ENCODE measurements around the gene TCF3. TPM values are rescaled to one million over a fixed set of nuclear protein-coding genes. Genes with fewer than 3 reads are reported as not detected.

Gene TCF3
- total and polyA plus RNA-seq, 4 donors, result 18.8 to 94.7 (median 77.5) TPM

DNA sequence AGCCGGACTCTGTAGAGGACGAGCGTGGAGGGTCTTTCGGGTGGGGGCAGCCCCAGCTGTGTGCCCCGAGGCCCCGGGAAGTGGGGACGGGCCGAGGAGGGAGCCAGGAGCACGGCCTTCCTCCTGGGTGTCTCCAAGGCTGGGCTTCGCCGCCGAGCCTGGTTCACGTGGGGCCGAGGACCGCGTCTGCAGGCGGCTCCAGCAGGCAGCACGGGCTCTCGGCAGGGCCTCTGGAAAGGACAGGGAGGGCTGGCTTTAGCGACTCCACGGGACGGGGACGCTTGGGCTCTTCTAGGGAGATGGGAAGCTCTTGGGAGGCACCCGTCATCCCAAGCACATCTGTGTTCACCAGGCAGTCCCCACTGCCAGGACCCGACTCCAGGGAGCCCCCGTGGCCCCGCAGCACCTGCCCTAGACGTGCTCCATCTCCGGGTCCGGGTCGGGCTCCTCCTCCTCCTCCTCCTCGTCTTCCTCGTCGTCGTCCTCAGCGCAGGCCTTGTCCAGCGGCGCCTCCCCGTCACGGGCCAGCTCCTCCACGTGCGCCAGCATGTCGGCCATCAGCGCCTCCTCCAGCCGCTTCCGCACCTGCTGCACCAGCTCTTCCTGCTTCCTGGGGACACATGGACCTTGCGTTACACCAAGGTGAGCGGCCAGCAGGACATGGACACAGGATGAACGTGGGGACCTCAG is 74.3 kb downstream of the TCF3 start:
- peaks cover 91% of the 10 kb centered on the region for H3K36me3 ChIP-seq (ENCODE audit: control insufficient read depth, insufficient read depth, low read length)
- H3K27me3 ChIP-seq (ENCODE audit: control insufficient read depth, insufficient read depth, low read length), result no peaks in the 10 kb centered on the region
- no peak for DNase-seq (ENCODE audit: low read depth in 4 of 6, low spot score in 6 of 6)
- H3K27ac ChIP-seq (ENCODE audit: low read depth, low read length), result no peak overlapping the region
- no peaks in the 10 kb centered on the region for H3K4me1 ChIP-seq (ENCODE audit: control insufficient read depth, insufficient read depth, low read length)
- WGBS (ENCODE audit: insufficient coverage), result 88% methylated on average over 46 of the region's 49 CpGs
- H3K9me3 ChIP-seq (ENCODE audit: control insufficient read depth, insufficient read depth, low read length), result no peaks in the 10 kb centered on the region
- H3K4me3 ChIP-seq (ENCODE audit: low read depth, low read length), result no peak overlapping the region

DNA sequence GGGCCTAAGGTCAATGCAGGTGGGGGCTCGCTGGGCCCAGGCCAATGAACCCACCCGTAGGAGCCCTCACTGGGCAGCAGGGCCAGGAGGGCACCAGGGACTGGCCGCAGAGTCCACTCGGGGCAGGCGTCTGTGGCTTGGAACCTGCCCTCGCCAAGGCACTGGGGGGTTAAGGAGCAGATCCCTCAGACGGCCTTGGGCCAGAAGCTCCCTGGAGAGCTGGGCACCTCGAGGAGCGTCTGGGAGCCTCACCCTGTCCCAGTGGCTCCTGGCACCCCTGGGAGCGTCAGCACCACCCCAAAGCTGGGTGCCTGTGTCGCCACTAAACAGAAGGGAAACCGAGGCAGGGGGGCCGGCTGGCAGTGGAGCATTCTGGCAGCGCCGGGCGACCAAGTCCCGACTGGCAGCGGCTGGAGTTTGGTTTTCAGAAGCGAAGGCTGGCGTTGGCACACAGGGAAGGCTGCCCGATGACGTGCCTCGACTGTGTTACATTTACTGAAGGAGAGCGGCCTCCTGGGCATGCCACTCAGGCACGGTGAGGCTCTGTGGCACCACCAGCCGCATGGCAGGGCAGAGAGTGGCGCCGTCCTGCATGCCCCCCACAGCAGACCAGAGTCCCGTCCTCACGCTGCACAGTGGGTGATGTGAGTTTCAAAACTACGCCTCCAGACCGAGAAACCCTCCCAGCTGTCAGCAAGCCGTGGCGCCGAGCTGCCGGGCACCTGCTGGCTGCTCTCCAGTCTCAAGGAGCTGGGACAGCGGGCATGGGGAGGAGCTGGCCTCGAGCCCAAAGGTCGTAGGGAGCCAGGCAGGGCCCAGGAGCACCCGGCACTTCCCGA is 75.1 kb downstream of the TCF3 start:
- no peaks in the 10 kb centered on the region for H3K4me1 ChIP-seq (ENCODE audit: control insufficient read depth, insufficient read depth, low read length)
- peaks cover 84% of the 10 kb centered on the region for H3K36me3 ChIP-seq (ENCODE audit: control insufficient read depth, insufficient read depth, low read length)
- H3K9me3 ChIP-seq (ENCODE audit: control insufficient read depth, insufficient read depth, low read length), result no peaks in the 10 kb centered on the region
- H3K4me3 ChIP-seq (ENCODE audit: low read depth, low read length), result no peak overlapping the region
- no peaks in the 10 kb centered on the region for H3K27me3 ChIP-seq (ENCODE audit: control insufficient read depth, insufficient read depth, low read length)
- H3K27ac ChIP-seq (ENCODE audit: low read depth, low read length), result no peak overlapping the region
- no peak for DNase-seq (ENCODE audit: low read depth in 4 of 6, low spot score in 6 of 6)
- WGBS (ENCODE audit: insufficient coverage), result 84% methylated on average over 39 of the region's 41 CpGs

- Histone ChIP-seq H3K27me3 (ENCODE audit: control insufficient read depth, insufficient read depth, low read length) (no peaks in the 10 kb centered on the region), H3K9me3 (ENCODE audit: control insufficient read depth, insufficient read depth, low read length) (no peaks in the 10 kb centered on the region), H3K36me3 (ENCODE audit: control insufficient read depth, insufficient read depth, low read length) (peaks cover 75% of the 10 kb centered on the region), H3K4me3 (ENCODE audit: low read depth, low read length) (no peak overlapping the region), H3K4me1 (ENCODE audit: control insufficient read depth, insufficient read depth, low read length) (no peaks in the 10 kb centered on the region), H3K27ac (ENCODE audit: low read depth, low read length) (no peak overlapping the region)
- DNase-seq (ENCODE audit: low read depth in 4 of 6, low spot score in 6 of 6), result no peak
- 84% methylated on average over 30 of the region's 30 CpGs for WGBS (ENCODE audit: insufficient coverage)
Observed at GRCh38 chr19:1576242-1577089, 75.9 kb downstream of the TCF3 start.

DNA sequence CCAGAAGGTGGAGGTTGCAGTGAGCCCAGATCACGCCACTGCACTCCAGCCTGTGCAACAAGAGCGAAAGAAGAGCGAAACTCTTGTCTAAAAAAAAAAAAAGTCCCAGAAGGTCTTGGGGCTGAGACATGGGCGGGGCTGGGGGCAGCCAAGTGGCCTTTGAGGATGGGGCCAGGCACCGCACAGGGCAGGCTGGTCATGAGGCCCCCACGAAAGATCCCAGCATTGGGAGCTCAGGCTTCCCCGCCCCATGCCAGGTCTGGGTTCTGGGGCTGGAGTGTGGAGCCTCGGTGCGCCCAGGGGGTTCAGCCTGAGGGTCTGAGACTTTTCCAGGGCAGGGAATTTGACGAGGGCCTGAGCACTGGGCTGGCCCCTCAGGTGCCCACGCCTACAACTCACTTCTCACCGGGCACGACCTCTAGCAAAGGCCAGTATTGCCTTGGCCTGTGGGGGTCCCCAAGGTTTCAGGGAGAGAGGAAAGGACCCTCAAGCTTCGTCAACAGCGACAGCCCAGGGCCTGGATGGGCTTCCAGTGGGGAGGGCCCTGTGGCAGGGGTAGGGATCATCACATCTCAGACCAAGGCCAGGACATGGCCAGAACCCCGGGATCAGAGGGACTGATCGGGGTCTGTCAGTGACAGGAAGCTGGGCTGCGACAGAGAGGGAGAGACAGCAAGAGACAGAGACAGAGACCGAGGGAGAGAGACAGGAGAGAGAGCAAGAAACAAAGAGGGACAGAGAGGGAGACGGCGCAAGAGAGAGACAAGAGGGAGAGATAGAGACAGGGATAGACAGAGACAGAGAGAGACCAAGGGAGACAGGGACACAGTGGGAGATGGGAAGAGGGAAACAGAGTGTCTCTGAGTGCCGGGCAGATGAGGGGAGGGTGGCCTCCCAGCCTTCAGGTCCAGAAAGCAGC is 76.8 kb downstream of the TCF3 start:
- no peak for DNase-seq (ENCODE audit: low read depth in 4 of 6, low spot score in 6 of 6)
- H3K4me1 ChIP-seq (ENCODE audit: control insufficient read depth, insufficient read depth, low read length), result peaks cover 3% of the 10 kb centered on the region
- H3K4me3 ChIP-seq (ENCODE audit: low read depth, low read length), result no peak overlapping the region
- no peak overlapping the region for H3K27ac ChIP-seq (ENCODE audit: low read depth, low read length)
- peaks cover 69% of the 10 kb centered on the region for H3K36me3 ChIP-seq (ENCODE audit: control insufficient read depth, insufficient read depth, low read length)
- H3K27me3 ChIP-seq (ENCODE audit: control insufficient read depth, insufficient read depth, low read length), result no peaks in the 10 kb centered on the region
- 89% methylated on average over 19 of the region's 22 CpGs for WGBS (ENCODE audit: insufficient coverage)
- no peaks in the 10 kb centered on the region for H3K9me3 ChIP-seq (ENCODE audit: control insufficient read depth, insufficient read depth, low read length)

DNA sequence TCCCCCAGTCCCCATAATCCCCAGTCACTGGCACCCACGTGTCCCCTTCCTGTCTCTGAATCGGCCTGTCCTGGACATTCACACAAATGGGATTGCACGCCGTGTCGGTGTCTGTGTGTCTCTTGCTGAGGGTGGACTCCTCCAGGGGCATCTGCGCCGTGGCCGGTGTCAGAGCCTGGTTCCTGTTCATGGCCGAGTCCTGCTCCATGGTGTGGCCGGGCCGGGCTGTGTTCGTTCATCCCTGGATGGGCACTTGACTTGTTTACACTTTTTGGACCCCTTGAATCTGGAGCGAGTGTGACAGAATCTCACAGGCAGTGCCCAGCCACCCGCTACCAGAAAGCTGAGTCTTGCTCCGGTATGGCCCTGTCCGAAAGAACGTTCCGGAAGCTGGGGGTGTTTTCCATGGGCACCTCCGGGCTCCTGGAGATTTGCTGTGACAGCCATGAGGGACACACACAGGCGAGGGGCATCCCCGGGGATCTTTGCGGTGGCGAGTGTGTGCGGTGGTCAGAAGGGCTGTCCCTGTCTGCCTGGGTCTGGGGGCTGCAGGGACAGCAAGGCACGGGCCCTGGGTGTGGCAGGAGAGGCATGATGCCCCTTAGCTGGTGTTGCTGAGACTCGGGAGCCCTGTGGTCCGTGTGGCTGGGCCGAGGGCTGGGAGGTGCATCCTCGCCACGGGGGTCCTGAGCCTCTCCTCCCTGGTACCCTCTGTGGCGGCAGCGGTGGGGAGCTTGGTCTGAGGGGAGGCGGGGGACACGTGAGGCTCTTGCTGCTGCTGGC is 77.9 kb downstream of the TCF3 start:
- H3K27ac ChIP-seq (ENCODE audit: low read depth, low read length), result no peak overlapping the region
- peaks cover 3% of the 10 kb centered on the region for H3K4me1 ChIP-seq (ENCODE audit: control insufficient read depth, insufficient read depth, low read length)
- H3K4me3 ChIP-seq (ENCODE audit: low read depth, low read length), result no peak overlapping the region
- no peaks in the 10 kb centered on the region for H3K27me3 ChIP-seq (ENCODE audit: control insufficient read depth, insufficient read depth, low read length)
- DNase-seq (ENCODE audit: low read depth in 4 of 6, low spot score in 6 of 6), result no peak
- 91% methylated on average over 34 of the region's 34 CpGs for WGBS (ENCODE audit: insufficient coverage)
- H3K9me3 ChIP-seq (ENCODE audit: control insufficient read depth, insufficient read depth, low read length), result no peaks in the 10 kb centered on the region
- peaks cover 58% of the 10 kb centered on the region for H3K36me3 ChIP-seq (ENCODE audit: control insufficient read depth, insufficient read depth, low read length)

DNA sequence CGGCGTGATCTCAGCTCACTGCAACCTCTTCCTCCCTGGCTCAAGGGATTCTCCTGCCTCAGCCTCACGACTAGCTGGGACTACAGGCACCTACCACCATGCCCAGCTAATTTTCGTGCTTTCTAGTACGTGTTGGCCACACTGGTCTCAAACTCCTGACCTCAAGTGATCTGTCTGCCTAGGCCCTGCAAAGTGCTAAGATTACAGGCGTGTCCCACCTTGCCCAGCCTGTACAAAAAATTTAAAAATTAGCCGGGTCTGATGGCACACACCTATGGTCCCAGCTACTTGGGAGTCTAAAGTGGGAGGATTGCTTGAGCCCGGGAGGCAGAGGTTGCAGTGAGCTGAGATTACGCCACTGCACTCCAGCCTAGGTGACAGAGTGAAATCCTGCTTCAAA is 79.6 kb downstream of the TCF3 start:
- Histone ChIP-seq H3K9me3 (ENCODE audit: control insufficient read depth, insufficient read depth, low read length) (no peaks in the 10 kb centered on the region), H3K4me3 (ENCODE audit: low read depth, low read length) (no peak overlapping the region), H3K27ac (ENCODE audit: low read depth, low read length) (no peak overlapping the region), H3K27me3 (ENCODE audit: control insufficient read depth, insufficient read depth, low read length) (no peaks in the 10 kb centered on the region), H3K4me1 (ENCODE audit: control insufficient read depth, insufficient read depth, low read length) (peaks cover 11% of the 10 kb centered on the region), H3K36me3 (ENCODE audit: control insufficient read depth, insufficient read depth, low read length) (peaks cover 43% of the 10 kb centered on the region)
- no peak for DNase-seq (ENCODE audit: low read depth in 4 of 6, low spot score in 6 of 6)
- WGBS (ENCODE audit: insufficient coverage), result 91% methylated on average over 8 of the region's 9 CpGs

DNA sequence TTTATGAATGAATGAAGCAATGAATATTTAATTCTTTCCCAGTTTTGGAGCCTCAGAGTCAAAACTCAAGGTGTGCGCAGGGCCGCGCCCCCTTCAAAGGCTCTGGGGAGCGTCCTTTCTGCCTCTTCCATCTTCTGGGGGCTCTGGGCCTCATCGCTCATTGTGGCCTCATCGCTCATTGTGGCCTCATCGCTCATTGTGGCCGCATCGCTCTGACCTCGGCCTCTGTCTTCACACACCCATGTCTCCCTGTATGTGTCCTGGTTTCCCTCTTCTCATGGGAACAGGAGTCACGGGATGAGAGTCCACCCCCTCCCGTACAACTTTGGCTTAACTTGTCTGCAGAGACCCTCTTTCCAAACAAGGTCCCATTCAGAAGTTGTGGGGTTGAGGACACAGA is 81.1 kb downstream of the TCF3 start:
- H3K9me3 ChIP-seq (ENCODE audit: control insufficient read depth, insufficient read depth, low read length), result no peaks in the 10 kb centered on the region
- H3K4me1 ChIP-seq (ENCODE audit: control insufficient read depth, insufficient read depth, low read length), result peaks cover 11% of the 10 kb centered on the region
- H3K27me3 ChIP-seq (ENCODE audit: control insufficient read depth, insufficient read depth, low read length), result no peaks in the 10 kb centered on the region
- DNase-seq (ENCODE audit: low read depth in 4 of 6, low spot score in 6 of 6), result no peak
- no peak overlapping the region for H3K4me3 ChIP-seq (ENCODE audit: low read depth, low read length)
- no peak overlapping the region for H3K27ac ChIP-seq (ENCODE audit: low read depth, low read length)
- 91% methylated on average over 7 of the region's 12 CpGs for WGBS (ENCODE audit: insufficient coverage)
- H3K36me3 ChIP-seq (ENCODE audit: control insufficient read depth, insufficient read depth, low read length), result peaks cover 29% of the 10 kb centered on the region

DNA sequence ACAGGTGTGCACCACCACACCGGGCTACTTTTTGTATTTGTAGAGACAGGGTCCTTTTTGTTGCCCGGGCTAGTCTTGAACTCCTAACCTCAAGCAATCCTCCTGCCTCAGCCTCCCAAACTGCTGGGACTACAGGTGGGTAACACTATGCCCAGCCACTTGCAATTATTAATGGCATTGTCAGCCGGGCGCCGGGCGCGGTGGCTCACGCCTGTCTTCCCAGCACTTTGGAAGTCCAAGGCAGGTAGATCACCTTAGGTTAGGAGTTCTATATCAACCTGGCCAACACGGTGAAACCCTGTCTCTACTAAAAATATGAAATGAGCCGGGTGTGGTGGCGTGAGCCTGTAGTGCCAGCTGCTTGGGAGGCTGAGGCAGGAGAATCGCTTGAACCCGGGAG is 81.6 kb downstream of the TCF3 start:
- H3K9me3 ChIP-seq (ENCODE audit: control insufficient read depth, insufficient read depth, low read length), result no peaks in the 10 kb centered on the region
- peaks cover 16% of the 10 kb centered on the region for H3K4me1 ChIP-seq (ENCODE audit: control insufficient read depth, insufficient read depth, low read length)
- WGBS (ENCODE audit: insufficient coverage), result 100% methylated on average over 3 of the region's 13 CpGs
- DNase-seq (ENCODE audit: low read depth in 4 of 6, low spot score in 6 of 6), result no peak
- peaks cover 29% of the 10 kb centered on the region for H3K36me3 ChIP-seq (ENCODE audit: control insufficient read depth, insufficient read depth, low read length)
- H3K27ac ChIP-seq (ENCODE audit: low read depth, low read length), result no peak overlapping the region
- H3K27me3 ChIP-seq (ENCODE audit: control insufficient read depth, insufficient read depth, low read length), result no peaks in the 10 kb centered on the region
- no peak overlapping the region for H3K4me3 ChIP-seq (ENCODE audit: low read depth, low read length)

Data from spinal cord (tissue), 10 donors.